Peyer's patch (tissue), 4 donors: ENCODE data around the gene ABHD1. TPM values are rescaled to one million over a fixed set of nuclear protein-coding genes. Genes with fewer than 3 reads are reported as not detected.

Experiments
- DNase-seq, 3 donors: peaks; one replicate each; pipeline ENCODE4 v3.0.0-alpha.2; 2017 to 2019
- H3K27ac ChIP-seq, 4 donors: fragments of 200-600 bp; sonication (generic); one replicate each; pipeline ENCODE4 v1.5.1; 2016 to 2019
- H3K27me3 ChIP-seq, 2 donors: fragments of 200-600 bp; sonication (generic); one replicate each; pipeline ENCODE4 v1.5.1; 2019
- H3K36me3 ChIP-seq, 3 donors: fragments of 200-600 bp; sonication (generic); one replicate each; pipeline ENCODE4 v1.5.1; 2016 to 2019
- H3K4me1 ChIP-seq, 4 donors: fragments of 200-600 bp; sonication (generic); one replicate each; pipeline ENCODE4 v1.5.1; 2016 to 2019
- H3K4me3 ChIP-seq, 4 donors: fragments of 200-600 bp; sonication (generic); 1 replicate in 3 of 4; 2 replicates in 1 of 4; pipeline ENCODE4 v1.5.1; 2016 to 2019; ENCODE audit warnings: mild to moderate bottlenecking in 1 of 4
- H3K9me3 ChIP-seq, 4 donors: fragments of 200-600 bp; sonication (generic); one replicate each; pipeline ENCODE4 v1.5.1; 2016 to 2019; ENCODE audit warnings: mild to moderate bottlenecking in 1 of 4
- POLR2A ChIP-seq, 2 donors: fragments of 450-650 bp; IDR thresholded peaks; one replicate each; pipeline ENCODE4 v1.5.1; 2017; ENCODE audit warnings: antibody characterized with exemption in 2 of 2, mild to moderate bottlenecking in 2 of 2, moderate library complexity in 2 of 2
- total RNA-seq, 4 donors: library from RNA; depleted of rRNA; stranded (reverse); fragments of >200 nt; gene quantifications; one replicate each; pipeline ENCODE4 v1.1.0, GENCODE V29; 2016
- TF ChIP-seq, protein P1 (sequence below), 6 experiments: fragments of 450-650 bp in 4 of 6; fragments of 200-600 bp in 2 of 6; sonication (generic) in 1 of 6; IDR thresholded peaks; one replicate each; pipeline ENCODE4 v1.5.1; 2017 to 2019; ENCODE audit warnings: antibody characterized with exemption in 6 of 6, mild to moderate bottlenecking in 3 of 6, moderate library complexity in 1 of 6

Gene ABHD1
- total RNA-seq, 4 donors from 2014 or later, result 2.8 TPM; not detected in 3

DNA sequence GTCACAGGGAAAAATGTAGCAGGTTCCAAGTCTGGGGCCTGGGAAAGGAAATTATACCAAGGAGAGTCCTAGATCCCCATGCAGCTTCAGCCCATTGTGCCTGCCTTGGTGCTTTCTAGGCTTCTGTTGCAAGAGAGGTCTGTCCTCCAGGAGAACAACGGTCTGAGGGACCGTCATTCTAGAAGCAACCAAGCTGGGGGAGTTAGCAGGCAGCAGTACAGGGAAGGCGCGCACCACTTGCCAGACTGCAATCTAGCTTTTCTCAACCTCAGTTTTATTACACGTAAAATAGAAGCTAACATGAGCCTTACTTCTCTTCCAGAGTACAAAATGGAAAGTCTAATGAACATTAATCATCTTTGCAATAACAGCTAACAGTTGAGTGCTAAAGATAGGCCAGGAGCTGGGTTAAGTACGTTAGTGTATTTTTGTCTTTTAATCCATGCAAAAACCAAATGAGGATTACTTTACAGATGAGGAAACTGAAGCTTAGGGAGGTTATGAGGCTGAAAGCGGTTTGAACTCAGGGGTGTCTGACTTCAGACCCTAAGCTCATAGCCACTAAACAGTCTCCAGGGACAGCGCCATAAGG, 27.1 kb downstream of the ABHD1 start:
- Histone ChIP-seq H3K9me3 (no peaks in the 10 kb centered on the region), H3K4me3 (no peak overlapping the region)
- TF ChIP-seq, protein P1, sequence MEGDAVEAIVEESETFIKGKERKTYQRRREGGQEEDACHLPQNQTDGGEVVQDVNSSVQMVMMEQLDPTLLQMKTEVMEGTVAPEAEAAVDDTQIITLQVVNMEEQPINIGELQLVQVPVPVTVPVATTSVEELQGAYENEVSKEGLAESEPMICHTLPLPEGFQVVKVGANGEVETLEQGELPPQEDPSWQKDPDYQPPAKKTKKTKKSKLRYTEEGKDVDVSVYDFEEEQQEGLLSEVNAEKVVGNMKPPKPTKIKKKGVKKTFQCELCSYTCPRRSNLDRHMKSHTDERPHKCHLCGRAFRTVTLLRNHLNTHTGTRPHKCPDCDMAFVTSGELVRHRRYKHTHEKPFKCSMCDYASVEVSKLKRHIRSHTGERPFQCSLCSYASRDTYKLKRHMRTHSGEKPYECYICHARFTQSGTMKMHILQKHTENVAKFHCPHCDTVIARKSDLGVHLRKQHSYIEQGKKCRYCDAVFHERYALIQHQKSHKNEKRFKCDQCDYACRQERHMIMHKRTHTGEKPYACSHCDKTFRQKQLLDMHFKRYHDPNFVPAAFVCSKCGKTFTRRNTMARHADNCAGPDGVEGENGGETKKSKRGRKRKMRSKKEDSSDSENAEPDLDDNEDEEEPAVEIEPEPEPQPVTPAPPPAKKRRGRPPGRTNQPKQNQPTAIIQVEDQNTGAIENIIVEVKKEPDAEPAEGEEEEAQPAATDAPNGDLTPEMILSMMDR (IDR thresholded peaks at IDR 0.05), result no peak
- TF ChIP-seq POLR2A (IDR thresholded peaks at IDR 0.05), result no peak

DNA sequence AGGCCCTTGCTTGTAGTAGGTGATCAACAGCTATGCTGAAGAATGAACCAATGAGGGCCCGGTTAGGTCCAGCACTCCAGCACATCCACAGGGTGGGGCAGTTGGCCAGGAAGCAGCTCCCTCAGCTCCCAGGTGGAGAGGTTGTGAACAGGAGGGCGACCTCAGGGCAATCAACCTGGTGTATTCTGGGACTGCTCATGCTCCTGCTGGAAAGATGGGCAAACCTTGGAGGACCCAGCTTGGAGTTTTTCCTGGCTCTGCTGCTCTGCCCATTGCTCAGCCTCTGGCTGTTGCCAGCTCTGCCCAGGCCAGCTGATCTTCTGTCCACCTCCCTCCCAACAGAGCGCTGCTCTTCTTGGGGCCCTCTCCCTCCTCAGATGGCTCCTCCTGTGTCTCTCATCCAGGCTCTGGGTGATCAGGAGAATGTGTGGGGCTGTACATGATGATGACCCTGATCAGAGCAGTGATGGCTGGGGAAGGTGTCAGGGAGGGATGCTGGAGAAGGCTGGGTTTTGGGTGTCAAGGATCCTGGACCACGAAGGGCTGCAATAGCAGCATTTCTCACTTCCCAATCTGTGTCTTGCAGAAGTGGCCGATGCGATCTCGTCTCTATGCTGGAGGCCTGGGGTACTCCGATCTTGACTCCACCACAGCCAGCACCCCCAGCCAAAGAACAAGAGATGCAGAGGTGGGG, 28.6 kb downstream of the ABHD1 start:
- Histone ChIP-seq H3K9me3 (no peaks in the 10 kb centered on the region), H3K27ac (no peak overlapping the region), H3K4me1 (no peaks in the 10 kb centered on the region), H3K36me3 (no peaks in the 10 kb centered on the region), H3K27me3 (no peaks in the 10 kb centered on the region), H3K4me3 (no peak overlapping the region)
- no peak for TF ChIP-seq POLR2A (IDR thresholded peaks at IDR 0.05)
- TF ChIP-seq, protein P1 (IDR thresholded peaks at IDR 0.05), result peak in 2 of 6 experiments; percentile 13 to 31
- no peak for DNase-seq

More for the DNA sequence above, 27.1 kb downstream of the ABHD1 start:
- H3K27ac ChIP-seq, result no peak overlapping the region
- H3K36me3 ChIP-seq, result no peaks in the 10 kb centered on the region
- H3K27me3 ChIP-seq, result no peaks in the 10 kb centered on the region
- no peak for DNase-seq
- no peaks in the 10 kb centered on the region for H3K4me1 ChIP-seq

DNA sequence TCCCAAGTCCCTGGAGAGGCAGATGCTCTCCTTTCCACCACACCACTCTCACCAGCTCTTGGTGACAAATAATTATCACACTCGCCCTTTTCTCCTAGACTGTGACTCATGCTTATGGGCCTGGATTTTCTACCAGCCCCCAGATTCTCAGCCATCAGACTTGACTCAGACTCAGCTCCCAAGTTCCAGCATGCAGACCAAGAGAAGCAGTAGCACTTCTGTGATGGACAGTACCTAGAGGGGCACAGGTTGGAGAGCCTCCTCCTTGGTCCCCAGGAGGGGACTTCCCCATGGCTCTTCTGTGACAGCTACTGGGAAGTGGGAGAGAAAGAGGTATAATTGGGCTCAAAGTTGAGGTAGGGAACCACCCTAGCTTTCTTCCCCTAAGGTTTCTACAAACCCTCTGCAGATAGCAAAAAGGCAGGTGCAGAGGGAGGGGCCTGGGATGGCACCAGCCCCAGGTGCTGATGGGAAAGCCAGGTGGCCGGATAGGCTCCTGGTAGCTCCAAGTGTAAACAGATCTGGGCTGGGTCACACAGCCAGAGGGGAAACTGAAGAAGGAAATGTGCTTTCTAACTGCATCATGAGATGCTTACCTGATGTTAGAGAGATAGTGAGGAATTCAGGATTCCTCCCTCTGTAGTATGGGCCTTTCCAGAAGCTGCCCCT, 29.3 kb downstream of the ABHD1 start:
- no peaks in the 10 kb centered on the region for H3K9me3 ChIP-seq
- no peaks in the 10 kb centered on the region for H3K4me1 ChIP-seq
- no peak for DNase-seq
- H3K36me3 ChIP-seq, result no peaks in the 10 kb centered on the region
- H3K27me3 ChIP-seq, result no peaks in the 10 kb centered on the region
- H3K27ac ChIP-seq, result no peak overlapping the region
- no peak overlapping the region for H3K4me3 ChIP-seq
- no peak for TF ChIP-seq POLR2A (IDR thresholded peaks at IDR 0.05)
- TF ChIP-seq, protein P1 (IDR thresholded peaks at IDR 0.05), result no peak

GRCh38 chr2:27154488-27154887, 30.9 kb downstream of the ABHD1 start:
- TF ChIP-seq POLR2A (IDR thresholded peaks at IDR 0.05), result no peak
- TF ChIP-seq, protein P1 (IDR thresholded peaks at IDR 0.05), result no peak
- H3K4me3 ChIP-seq, result no peak overlapping the region
- H3K27ac ChIP-seq, result no peak overlapping the region
- no peaks in the 10 kb centered on the region for H3K36me3 ChIP-seq
- no peaks in the 10 kb centered on the region for H3K27me3 ChIP-seq
- no peak for DNase-seq
- no peaks in the 10 kb centered on the region for H3K9me3 ChIP-seq
- H3K4me1 ChIP-seq, result no peaks in the 10 kb centered on the region

DNA sequence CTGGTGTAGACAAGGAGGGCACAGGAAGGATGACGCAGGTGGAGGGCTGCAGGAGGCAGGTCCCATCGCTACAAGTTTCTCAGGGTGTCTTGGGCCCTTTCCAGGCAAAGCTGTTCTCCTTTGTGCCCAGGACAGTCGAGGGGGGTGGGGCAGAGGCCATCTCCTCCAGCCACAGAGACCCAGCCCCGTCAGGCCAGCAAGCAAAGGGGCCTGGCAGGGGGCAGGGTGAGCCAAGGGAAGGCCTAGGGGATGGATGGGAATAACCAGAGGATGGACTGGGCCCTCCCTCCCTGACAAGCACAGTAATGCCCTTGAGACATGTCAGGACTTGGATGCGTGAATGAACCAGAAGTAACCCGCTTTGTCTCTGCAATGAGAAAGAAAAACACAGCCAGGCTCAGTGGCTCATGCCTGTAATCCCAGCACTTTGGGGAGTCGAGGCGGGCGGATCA, 31.5 kb downstream of the ABHD1 start:
- Histone ChIP-seq H3K9me3 (no peaks in the 10 kb centered on the region), H3K4me3 (no peak overlapping the region), H3K36me3 (no peaks in the 10 kb centered on the region), H3K27ac (no peak overlapping the region), H3K4me1 (no peaks in the 10 kb centered on the region), H3K27me3 (no peaks in the 10 kb centered on the region)
- no peak for TF ChIP-seq POLR2A (IDR thresholded peaks at IDR 0.05)
- TF ChIP-seq, protein P1 (IDR thresholded peaks at IDR 0.05), result no peak
- no peak for DNase-seq
